BE2C (cell line): ENCODE results near the gene GPLD1.
"Not testable (repeated sequence)": the region's sequence is repeated elsewhere in the genome, so short reads cannot be mapped to it uniquely, and the experiment has no call there.

Source experiments
- DNase-seq: peaks from one replicate; pipeline ENCODE4 v3.0.0-alpha.2; 2020
- H3K27me3 ChIP-seq: fragments of 250-450 bp; sonication (Bioruptor Pico); 2 replicates; pipeline ENCODE4 v1.5.1; 2020; ENCODE audit warnings: mild to moderate bottlenecking
- H3K36me3 ChIP-seq: fragments of 250-450 bp; sonication (Bioruptor Pico); 2 replicates; pipeline ENCODE4 v1.5.1; 2020; ENCODE audit warnings: mild to moderate bottlenecking
- H3K4me1 ChIP-seq: fragments of 250-450 bp; sonication (Bioruptor Pico); 2 replicates; pipeline ENCODE4 v1.5.1; 2020
- H3K4me3 ChIP-seq: 2 replicates; pipeline ENCODE4 v1.5.1; 2011; ENCODE audit warnings: low read depth, low read length
- H3K9me3 ChIP-seq: fragments of 250-450 bp; sonication (Bioruptor Pico); 2 replicates; pipeline ENCODE4 v1.5.1; 2020
- TF ChIP-seq, protein P1 (sequence below): IDR thresholded peaks from 2 replicates; pipeline ENCODE4 v1.5.1; 2012; ENCODE audit warnings: mild to moderate bottlenecking, low read depth, low read length

The GPLD1 gene

DNA sequence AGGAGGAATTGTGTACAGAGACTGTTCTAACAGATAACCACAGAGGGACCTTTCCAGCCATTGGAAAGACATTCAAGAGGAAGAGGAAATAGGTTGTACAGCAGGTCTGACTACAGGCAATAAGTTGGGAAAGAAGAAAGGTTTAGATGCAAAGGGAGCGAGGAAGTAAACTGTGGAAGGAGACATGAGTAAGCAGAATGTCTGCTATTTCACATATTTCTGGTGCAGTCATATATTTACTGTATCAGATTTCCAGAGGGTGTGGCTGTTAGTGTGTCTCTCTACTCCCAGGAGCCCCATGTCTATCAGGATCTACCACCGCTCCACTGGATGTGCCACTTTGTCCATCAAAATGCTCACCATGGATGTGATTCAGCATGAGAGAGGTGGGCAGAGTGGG lies 60.8 kb downstream of the GPLD1 start:
- DNase-seq, result no peak
- H3K27me3 ChIP-seq, result no peaks in the 10 kb centered on the region
- no peak overlapping the region for H3K4me3 ChIP-seq
- no peaks in the 10 kb centered on the region for H3K9me3 ChIP-seq
- no peaks in the 10 kb centered on the region for H3K4me1 ChIP-seq
- peaks cover 17% of the 10 kb centered on the region for H3K36me3 ChIP-seq
- TF ChIP-seq, protein P1, sequence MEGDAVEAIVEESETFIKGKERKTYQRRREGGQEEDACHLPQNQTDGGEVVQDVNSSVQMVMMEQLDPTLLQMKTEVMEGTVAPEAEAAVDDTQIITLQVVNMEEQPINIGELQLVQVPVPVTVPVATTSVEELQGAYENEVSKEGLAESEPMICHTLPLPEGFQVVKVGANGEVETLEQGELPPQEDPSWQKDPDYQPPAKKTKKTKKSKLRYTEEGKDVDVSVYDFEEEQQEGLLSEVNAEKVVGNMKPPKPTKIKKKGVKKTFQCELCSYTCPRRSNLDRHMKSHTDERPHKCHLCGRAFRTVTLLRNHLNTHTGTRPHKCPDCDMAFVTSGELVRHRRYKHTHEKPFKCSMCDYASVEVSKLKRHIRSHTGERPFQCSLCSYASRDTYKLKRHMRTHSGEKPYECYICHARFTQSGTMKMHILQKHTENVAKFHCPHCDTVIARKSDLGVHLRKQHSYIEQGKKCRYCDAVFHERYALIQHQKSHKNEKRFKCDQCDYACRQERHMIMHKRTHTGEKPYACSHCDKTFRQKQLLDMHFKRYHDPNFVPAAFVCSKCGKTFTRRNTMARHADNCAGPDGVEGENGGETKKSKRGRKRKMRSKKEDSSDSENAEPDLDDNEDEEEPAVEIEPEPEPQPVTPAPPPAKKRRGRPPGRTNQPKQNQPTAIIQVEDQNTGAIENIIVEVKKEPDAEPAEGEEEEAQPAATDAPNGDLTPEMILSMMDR, result no peak

DNA sequence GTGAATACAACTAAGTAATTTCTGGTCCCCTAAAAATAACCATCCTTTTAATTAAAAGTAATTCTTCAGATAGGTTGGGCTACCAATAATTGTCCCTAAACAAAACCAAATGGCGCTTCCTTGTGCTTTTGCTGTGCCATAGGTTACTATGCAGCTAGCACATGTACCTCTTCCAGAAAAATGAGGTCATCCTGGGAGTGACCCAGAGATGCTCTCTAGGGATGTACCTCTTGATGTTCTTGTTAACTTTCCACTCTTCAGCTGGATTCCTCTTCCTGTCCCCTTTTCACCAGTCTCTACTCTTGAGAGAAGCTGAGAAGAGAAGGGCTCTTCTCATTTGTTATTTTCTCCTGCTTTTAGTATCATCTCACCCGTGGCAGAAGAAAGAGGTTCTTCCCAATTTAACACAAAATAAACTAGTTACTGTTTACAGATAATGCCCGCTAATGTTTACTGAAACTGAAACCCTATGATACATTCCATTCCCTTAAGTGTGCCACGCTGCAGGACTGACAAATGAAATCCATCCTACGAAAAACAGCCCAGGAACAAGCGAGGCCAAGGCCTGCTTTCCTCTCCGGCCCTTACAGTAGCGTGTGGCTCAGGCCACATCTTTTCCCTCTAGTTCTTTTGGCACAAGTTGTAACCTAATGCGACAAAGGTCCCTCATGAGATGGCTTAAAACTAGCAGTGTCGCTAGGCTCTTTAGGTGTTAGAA lies 62.5 kb downstream of the GPLD1 start:
- H3K9me3 ChIP-seq, result no peaks in the 10 kb centered on the region
- H3K4me3 ChIP-seq, result no peak overlapping the region
- no peaks in the 10 kb centered on the region for H3K4me1 ChIP-seq
- H3K36me3 ChIP-seq, result peaks cover 33% of the 10 kb centered on the region
- TF ChIP-seq, protein P1, result no peak
- H3K27me3 ChIP-seq, result no peaks in the 10 kb centered on the region
- no peak for DNase-seq

DNA sequence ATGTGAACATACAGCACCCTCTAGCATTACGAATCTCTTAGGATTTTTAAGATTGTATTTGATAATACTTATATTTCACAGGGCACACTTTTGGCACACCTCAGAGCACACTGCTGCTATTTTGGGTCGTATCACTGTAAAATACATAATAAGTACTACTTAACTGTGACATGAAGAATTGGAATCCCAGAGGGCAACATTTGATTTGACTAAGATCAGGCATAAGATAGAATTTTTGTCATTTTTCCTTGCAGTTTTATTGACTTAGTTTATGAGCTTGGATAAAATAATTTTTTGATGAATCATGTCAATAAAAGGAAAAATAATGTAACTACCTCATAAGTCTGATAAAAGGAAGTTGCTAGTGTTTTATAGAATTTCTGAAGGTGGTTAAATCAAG lies 64.3 kb downstream of the GPLD1 start:
- H3K27me3 ChIP-seq, result no peaks in the 10 kb centered on the region
- H3K9me3 ChIP-seq, result no peaks in the 10 kb centered on the region
- peaks cover 42% of the 10 kb centered on the region for H3K36me3 ChIP-seq
- TF ChIP-seq, protein P1, result no peak
- no peak for DNase-seq
- no peak overlapping the region for H3K4me3 ChIP-seq
- no peaks in the 10 kb centered on the region for H3K4me1 ChIP-seq

DNA sequence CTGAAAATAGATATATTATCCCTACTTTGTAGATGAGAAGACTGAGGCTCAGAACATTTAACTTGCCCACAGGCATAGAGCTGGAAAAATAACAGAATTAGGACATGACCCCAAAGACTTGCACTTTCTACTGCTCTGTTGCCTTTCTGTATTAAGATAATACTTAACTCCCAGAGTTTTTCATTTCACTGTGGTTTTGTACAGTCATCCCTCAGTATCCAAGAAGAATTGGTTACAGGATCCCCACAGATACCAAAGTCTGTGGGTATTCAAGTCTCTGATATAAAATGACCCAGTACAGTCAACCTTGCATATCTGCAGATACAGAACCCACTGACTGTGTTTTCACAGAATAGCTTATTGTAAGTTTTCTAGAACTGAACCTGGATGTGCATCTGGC lies 69.9 kb downstream of the GPLD1 start:
- no peaks in the 10 kb centered on the region for H3K27me3 ChIP-seq
- TF ChIP-seq, protein P1, result no peak
- peaks cover 84% of the 10 kb centered on the region for H3K36me3 ChIP-seq
- no peaks in the 10 kb centered on the region for H3K4me1 ChIP-seq
- no peak for DNase-seq
- H3K9me3 ChIP-seq, result no peaks in the 10 kb centered on the region
- H3K4me3 ChIP-seq, result no peak overlapping the region

DNA sequence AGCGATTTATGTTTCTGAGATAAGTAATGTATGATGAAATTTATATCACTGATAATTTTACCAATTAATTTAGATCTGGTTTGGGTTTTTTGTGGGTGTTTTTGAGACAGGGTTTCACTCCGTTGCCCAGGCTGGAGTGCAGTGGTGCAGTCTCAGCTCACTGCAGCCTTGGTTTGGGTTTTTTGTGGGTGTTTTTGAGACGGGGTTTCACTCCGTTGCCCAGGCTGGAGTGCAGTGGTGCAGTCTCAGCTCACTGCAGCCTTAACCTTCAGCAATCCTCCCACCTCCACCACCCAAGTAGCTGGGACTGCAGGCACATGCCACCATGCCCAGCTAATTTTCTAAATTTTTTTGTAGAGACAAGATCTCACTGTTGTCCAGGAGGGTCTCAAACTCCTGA lies 73.6 kb downstream of the GPLD1 start:
- no peaks in the 10 kb centered on the region for H3K27me3 ChIP-seq
- H3K4me3 ChIP-seq, result no peak overlapping the region
- H3K4me1 ChIP-seq, result no peaks in the 10 kb centered on the region
- no peak for DNase-seq
- peaks cover 77% of the 10 kb centered on the region for H3K36me3 ChIP-seq
- TF ChIP-seq, protein P1, result no peak
- no peaks in the 10 kb centered on the region for H3K9me3 ChIP-seq

DNA sequence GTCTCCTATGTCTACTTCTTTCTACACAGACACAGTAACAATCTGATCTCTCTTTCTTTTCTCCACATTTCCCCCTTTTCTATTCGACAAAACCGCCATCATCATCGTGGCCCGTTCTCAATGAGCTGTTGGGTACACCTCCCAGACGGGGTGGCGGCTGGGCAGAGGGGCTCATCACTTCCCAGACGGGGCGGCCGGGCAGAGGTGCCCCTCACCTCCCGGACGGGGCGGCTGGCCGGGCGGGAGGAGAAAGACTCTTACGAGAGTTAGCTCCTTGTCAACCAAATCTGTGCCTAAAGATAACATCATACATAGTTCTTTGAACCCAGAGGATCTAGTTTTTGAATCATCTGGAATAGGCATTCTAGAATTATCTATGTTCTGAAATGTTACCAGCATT lies 74.8 kb downstream of the GPLD1 start:
- peaks cover 77% of the 10 kb centered on the region for H3K36me3 ChIP-seq

More for the DNA sequence above, 74.8 kb downstream of the GPLD1 start:
- H3K27me3 ChIP-seq, H3K4me1 ChIP-seq, H3K4me3 ChIP-seq, DNase-seq, H3K9me3 ChIP-seq: not testable (repeated sequence)
